GM19395 (cell line): Measurements from ENCODE around the gene PARL.
"Not testable (repeated sequence)": the region's sequence is repeated elsewhere in the genome, so short reads cannot be mapped to it uniquely, and the experiment has no call there.

ENCODE experiments used
- ATAC-seq: cut with Tn5 transposase; IDR thresholded peaks from one replicate; pipeline ENCODE4 v1.9.1; 2021; ENCODE audit warnings: mild to moderate bottlenecking, moderate library complexity; ENCODE audit not compliant: unreplicated experiment

Gene PARL

DNA sequence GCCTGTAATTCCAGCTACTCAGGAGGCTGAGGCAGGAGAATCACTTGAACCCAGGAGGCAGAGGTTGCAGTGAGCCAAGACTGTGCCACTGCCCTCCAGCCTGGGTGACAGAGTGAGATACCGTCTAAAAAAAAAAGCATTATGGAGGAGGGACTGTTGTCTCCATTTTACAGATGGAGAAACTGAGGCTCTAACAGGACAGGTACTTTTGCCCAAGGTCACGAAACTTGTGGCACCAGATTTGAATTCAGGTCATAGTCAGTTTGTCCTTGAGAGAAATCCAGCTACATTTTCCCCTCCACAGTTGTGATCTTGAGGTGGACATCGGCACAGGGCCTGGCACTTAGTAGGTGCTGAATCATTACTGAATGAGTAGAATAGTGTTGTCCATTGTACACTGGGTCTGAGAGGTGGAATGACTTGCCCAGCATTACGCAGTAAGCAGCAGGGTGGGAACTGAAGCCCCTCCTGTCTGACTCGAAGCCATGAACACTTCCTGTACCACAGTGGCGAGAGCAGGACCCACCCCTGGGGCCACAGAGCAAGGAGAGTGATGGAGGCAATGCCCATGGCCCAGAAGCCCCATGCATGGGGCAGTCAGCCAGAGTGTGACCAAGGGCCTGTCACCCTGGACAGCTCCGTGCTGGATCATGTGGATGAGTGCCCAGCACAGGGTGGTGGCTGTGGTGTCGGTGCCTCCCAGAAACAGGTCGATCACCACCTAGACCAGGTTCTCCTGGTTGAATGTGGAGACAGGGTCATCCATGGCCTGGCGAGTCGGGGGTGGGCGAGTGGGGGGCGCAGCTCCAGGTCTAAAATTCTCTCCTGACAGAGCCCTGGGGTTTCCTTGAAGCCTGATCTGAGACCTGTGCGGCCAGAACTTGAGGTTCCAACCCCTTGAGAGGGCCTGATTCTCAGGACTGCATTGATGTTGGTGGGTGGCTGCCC lies 20.4 kb upstream of the PARL start:
- no peak for ATAC-seq

GRCh38 chr3:183898028-183898431 lies 13.3 kb upstream of the PARL start:
- ATAC-seq, result no peak

DNA sequence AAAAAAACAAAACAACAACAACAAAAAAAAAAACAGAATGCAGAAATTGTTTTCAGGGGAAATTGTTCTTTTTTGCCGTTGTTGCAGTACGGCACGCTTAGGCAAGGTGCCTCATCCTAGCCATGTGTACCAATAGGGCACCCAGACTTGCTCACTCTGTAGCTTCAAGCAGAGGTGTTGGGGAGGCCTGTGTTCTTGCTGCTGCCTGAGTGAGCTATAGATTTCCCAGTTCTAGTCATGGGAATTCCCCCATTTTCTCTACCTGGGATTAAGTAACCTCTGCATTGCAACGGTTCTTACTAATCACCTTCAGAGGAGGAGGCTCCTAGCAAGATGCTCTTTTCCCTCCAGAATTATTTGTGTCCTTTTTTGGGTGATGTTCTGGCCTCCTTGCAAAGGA lies 12.9 kb upstream of the PARL start:
- no peak for ATAC-seq

- ATAC-seq, result no peak
Measured at GRCh38 chr3:183896610-183897009, 11.9 kb upstream of the PARL start.

DNA sequence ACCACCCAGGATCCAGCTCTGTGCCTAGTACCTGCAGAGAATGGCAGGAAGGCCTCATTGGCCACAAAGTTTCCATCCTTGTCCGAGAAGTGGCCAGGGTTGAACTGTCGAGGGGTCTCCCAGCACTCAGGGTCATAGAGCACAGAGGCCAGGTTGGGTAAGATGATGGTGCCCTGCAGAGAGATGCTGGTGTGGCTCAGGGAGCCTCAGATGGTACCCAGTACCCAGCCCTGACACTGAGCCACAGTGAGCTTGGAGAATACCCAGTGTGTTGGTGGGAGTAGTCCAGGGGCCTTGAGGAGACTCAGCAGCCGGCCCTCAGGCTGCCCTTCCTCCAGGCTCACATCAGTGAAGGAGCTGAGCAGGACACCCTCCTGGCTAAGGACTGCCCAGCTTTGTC lies 11.5 kb upstream of the PARL start:
- ATAC-seq, result no peak

- ATAC-seq, result no peak
Measured at GRCh38 chr3:183895774-183896173, 11.1 kb upstream of the PARL start.

DNA sequence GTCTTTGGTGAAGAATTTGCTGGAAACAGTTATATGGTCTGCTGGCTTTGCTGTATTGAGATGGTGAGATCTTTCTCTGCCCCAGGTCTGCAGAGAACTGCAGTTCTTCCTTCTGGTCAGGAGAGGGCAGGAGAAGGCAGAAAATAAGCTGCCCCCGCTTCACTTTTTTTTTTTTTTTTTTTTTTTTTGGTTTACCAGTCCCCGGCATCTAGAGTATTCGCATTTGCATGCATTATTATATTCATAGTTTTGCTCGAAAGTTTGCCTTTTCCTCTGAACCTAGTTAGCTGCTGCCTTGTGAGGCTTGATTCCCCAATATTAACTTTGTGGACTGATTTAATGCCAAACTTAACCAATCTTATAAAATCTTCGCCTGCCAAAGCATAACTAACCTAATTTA lies 10.6 kb upstream of the PARL start:
- no peak for ATAC-seq

- no peak for ATAC-seq
Measured at GRCh38 chr3:183892610-183893214, 8.0 kb upstream of the PARL start.

- ATAC-seq, result no peak
Measured at GRCh38 chr3:183885766-183886165, 1.1 kb upstream of the PARL start.

- ATAC-seq, result no peak
Measured at GRCh38 chr3:183884097-183884426, 618 bp downstream of the PARL start.

DNA sequence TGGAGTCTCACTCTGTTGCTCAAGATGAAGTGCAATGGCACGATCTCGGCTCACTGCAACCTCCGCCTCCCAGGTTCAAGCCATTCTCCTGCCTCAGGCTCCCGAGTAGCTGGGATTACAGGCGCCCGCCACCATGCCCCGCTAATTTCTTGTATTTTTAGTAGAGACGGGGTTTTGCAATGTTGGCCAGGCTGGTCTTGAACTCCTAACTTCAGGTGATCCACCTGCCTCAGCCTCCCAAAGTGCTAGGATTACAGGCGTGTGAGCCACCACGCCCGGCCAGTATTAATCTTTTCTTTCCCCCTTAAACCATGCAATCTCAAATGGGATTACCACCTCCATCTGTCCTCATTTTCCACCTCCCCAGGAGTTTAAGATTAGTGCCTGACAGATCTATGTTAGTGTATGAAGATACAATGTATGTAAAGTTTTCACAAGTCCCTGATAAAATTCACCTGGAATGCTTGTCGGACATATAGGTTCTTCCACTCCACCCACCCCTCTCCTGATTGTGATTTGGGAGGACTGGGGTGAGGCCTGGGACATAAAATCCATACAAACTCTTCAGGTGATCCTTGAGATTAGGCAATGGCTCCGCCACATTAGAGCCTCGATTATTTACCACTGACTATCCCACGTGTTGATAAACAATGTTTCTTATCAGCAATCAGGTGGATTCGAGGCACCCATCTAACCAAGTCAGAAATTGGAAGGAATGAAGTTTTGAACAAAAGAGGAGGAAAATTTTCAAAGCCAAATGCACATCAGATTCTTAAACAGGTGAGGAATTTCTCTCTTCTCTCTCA lies 1.2 kb downstream of the PARL start:
- ATAC-seq, result no peak

DNA sequence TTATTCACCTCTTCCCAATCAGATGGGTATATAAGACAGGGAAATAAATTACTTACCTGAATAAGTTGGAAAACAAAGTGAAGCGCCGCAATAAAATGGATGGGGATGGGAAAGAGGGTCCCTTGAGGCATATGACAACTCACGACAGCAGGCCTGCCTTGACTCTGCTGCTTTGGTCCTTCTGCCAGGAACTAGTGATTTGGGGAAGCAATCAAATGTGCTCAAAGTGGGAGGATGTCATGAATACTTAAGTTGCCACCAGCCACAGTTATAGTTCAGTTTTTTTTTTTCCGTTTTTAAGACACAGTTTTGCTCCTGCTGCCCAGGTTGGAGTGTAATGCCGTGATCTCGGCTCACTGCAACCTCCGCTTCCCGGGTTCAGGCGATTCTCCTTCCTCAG lies 4.6 kb downstream of the PARL start:
- no peak for ATAC-seq

- ATAC-seq, result no peak
Measured at GRCh38 chr3:183879243-183879642, 5.4 kb downstream of the PARL start.

- no peak for ATAC-seq
Measured at GRCh38 chr3:183878071-183878470, 6.6 kb downstream of the PARL start.

DNA sequence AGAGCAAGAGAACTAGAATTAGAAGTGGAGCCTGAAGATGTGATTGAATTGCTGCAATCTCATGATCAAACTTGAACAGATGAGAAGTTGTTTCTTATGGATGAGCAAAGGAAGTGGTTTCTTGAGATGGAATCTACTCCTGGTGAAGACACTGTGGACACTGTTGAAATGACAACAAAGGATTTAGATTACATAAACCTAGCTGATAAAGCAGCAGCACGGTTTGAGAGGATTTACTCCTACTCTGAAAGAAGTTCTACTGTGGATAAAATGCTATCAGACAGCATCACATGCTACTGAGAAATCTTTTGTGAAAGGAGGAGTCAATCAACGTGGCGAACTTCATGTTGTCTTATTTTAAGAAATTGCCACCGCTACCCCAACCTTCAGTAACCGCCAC lies 7.5 kb downstream of the PARL start:
- not testable (repeated sequence) for ATAC-seq

- ATAC-seq, result no peak
Measured at GRCh38 chr3:183875411-183875810, 9.3 kb downstream of the PARL start.

- no peak for ATAC-seq
Measured at GRCh38 chr3:183873914-183874313, 10.8 kb downstream of the PARL start.

GRCh38 chr3:183871541-183871940 lies 13.1 kb downstream of the PARL start:
- no peak for ATAC-seq

GRCh38 chr3:183870563-183870962 lies 14.1 kb downstream of the PARL start:
- ATAC-seq, result no peak

GRCh38 chr3:183868796-183869195 lies 15.9 kb downstream of the PARL start:
- no peak for ATAC-seq

- no peak for ATAC-seq
Measured at GRCh38 chr3:183862610-183863009, 22.1 kb downstream of the PARL start.

DNA sequence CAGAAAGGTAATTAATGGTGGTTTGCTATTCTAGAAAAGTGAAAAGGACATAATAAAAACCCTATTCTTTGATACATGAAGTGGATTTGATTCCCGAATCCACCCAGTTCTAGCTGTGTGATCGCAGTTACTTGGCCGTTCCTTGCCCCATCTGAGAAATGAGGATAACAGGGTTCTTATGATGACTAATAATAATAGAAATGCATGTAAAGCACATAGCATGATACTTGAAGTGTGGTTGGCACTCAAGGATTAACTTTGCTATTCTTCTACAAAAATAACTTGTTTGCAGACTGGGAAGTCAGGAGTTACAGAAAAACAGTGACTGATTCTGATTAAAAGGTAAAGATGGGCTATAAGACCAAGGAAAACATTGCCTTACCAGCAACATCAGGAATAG lies 26.8 kb downstream of the PARL start:
- no peak for ATAC-seq
